OCI-LY3 (cell line): ENCODE data around the gene KIT.

Experiments used
- CTCF ChIP-seq: fragments of 200-600, 300-600 bp; sonication (generic); IDR thresholded peaks from 2 replicates; pipeline ENCODE4 v1.5.1; 2014; ENCODE audit warnings: antibody characterized with exemption, low read length, low read depth
- EZH2phosphoT487 ChIP-seq: fragments of 200-600 bp; shearing (Covaris generic); IDR thresholded peaks from 2 replicates; pipeline ENCODE4 v1.6.1; 2018; ENCODE audit warnings: antibody characterized with exemption, mixed run types, low read depth

GRCh38 chr4:54731976-54732375 is 74.2 kb downstream of the KIT start:
- no peak for TF ChIP-seq CTCF
- no peak for TF ChIP-seq EZH2phosphoT487
